Measurements from ENCODE around the gene PTPRN2. TPM values are rescaled to one million over a fixed set of nuclear protein-coding genes. Genes with fewer than 3 reads are reported as not detected.
A peak's percentile ranks its signal among the peaks of the same experiment; 100 is the strongest.

Gene PTPRN2
- total RNA-seq, 1 experiment from 2014 or later, result 2.1 TPM

GRCh38 chr7:158355456-158356065 is 232.1 kb downstream of the PTPRN2 start:
- intact Hi-C loops (cut with micrococcal nuclease), result loop anchor here (1.0 to 10.0 kb wide), 2 partner anchors 53 to 381 kb away; no protein-coding TSS in a partner anchor
- DNase-seq (ENCODE audit: low read depth, low spot score) (peak; percentile 4), ATAC-seq (peak; percentile 69; the same call in 1 of the 2 replicates)
- Histone ChIP-seq H3K27me3 (ENCODE audit: insufficient read depth, low read length) (no peaks in the 10 kb centered on the region), H3K4me2 (ENCODE audit: low read length) (no peak overlapping the region), H3K4me3 (replicated peaks in 1 of 2; ENCODE audit: low read depth in 1 of 2, low read length in 2 of 2) (no peak overlapping the region), H3K36me3 (ENCODE audit: control insufficient read depth in 1 of 2, insufficient read depth in 2 of 2, low read length in 2 of 2) (no peaks in the 10 kb centered on the region), H3K9me3 (ENCODE audit: control insufficient read depth in 1 of 2, insufficient read depth in 1 of 2, low read depth in 1 of 2, low read length in 2 of 2) (no peaks in the 10 kb centered on the region), H3K79me2 (ENCODE audit: insufficient read depth, low read length) (no peaks in the 10 kb centered on the region), H3K27ac (ENCODE audit: low read depth, low read length) (no peak overlapping the region), H3K9me2 (ENCODE audit: insufficient read depth) (no peaks in the 10 kb centered on the region), H4K20me1 (ENCODE audit: insufficient read depth) (no peaks in the 10 kb centered on the region), H3K9ac (ENCODE audit: low read length) (no peak overlapping the region), H2AFZ (ENCODE audit: low read depth, low read length, poor library complexity, severe bottlenecking) (no peak overlapping the region), H3K4me1 (ENCODE audit: control insufficient read depth in 1 of 2, insufficient read depth in 2 of 2, low read length in 2 of 2) (no peaks in the 10 kb centered on the region)
- no TSS peak for BruUV-seq (replicated peaks)
- RAD21 ChIA-PET (ENCODE audit: low non-redundant PET in 1 of 2, low total read pairs in 2 of 2, uncharacterized antibody in 2 of 2, unreplicated experiment in 2 of 2), result no interaction called here
- POLR2A ChIA-PET, result no interaction called here
- TF ChIP-seq CTCF (IDR thresholded peaks at IDR 0.05 in 2 of 3, conservative IDR thresholded peaks at IDR 0.05 in 1 of 3; ENCODE audit: borderline replicate concordance in 1 of 3, insufficient read depth in 1 of 3, low read depth in 2 of 3, low read length in 2 of 3) (peak; percentile 30 to 64 (median 37); a peak in 4 of 6 replicates), ZBTB33 (IDR thresholded peaks at IDR 0.05; ENCODE audit: extremely low read depth, insufficient replicate concordance, low read length) (no peak), FOSL1 (IDR thresholded peaks at IDR 0.05; ENCODE audit: low read depth) (no peak), SIN3A (IDR thresholded peaks at IDR 0.05; ENCODE audit: low read depth) (no peak), TCF7L2 (IDR thresholded peaks at IDR 0.05; ENCODE audit: borderline replicate concordance, extremely low read depth, insufficient read depth, insufficient read length) (no peak), ZFX (IDR thresholded peaks at IDR 0.05) (no peak), RAD21 (IDR thresholded peaks at IDR 0.05; ENCODE audit: low read depth) (peak; percentile 37), ELF1 (IDR thresholded peaks at IDR 0.05; ENCODE audit: borderline replicate concordance, low read depth) (no peak)
- CTCF ChIA-PET, result no interaction called here
